GM23338 (cell line): ENCODE data around the gene LMNTD2. TPM values are rescaled to one million over a fixed set of nuclear protein-coding genes. Genes with fewer than 3 reads are reported as not detected.

ENCODE experiments used
- ATAC-seq: fragments of 200-7000 bp; cut with Tn5 transposase; 3 replicates; pipeline ENCODE4 v1.9.1; 2020
- DNase-seq: peaks from one replicate; pipeline ENCODE4 v3.0.0-alpha.2; 2015; ENCODE audit warnings: low spot score
- H2AFZ ChIP-seq: fragments of 200-600 bp; sonication (generic); 2 replicates; pipeline ENCODE4 v1.8.0; 2016; ENCODE audit warnings: antibody characterized with exemption, mild to moderate bottlenecking, moderate library complexity
- H3F3A ChIP-seq: fragments of 200-600 bp; sonication (generic); replicated peaks from 2 replicates; pipeline ENCODE4 v1.8.0; 2017; ENCODE audit warnings: antibody characterized with exemption, mixed run types, low read depth
- H3K27ac ChIP-seq: fragments of 200-600 bp; sonication (generic); 2 replicates; pipeline ENCODE4 v1.6.1; 2016; ENCODE audit warnings: low read depth
- H3K27me3 ChIP-seq: fragments of 200-600 bp; sonication (generic); 2 replicates; pipeline ENCODE4 v1.8.0; 2016; ENCODE audit warnings: mild to moderate bottlenecking, mixed run types, moderate library complexity; ENCODE audit not compliant: insufficient read depth
- H3K36me3 ChIP-seq: fragments of 200-600 bp; sonication (generic); 2 replicates; pipeline ENCODE4 v1.8.0; 2016; ENCODE audit warnings: mild to moderate bottlenecking; ENCODE audit not compliant: insufficient read depth
- H3K4me1 ChIP-seq: fragments of 200-600 bp; sonication (generic); 2 replicates; pipeline ENCODE4 v1.8.0; 2016; ENCODE audit warnings: mild to moderate bottlenecking, moderate library complexity; ENCODE audit not compliant: insufficient read depth
- H3K4me2 ChIP-seq: fragments of 200-600 bp; sonication (generic); 2 replicates; pipeline ENCODE4 v1.7.1; 2017; ENCODE audit warnings: mixed run types
- H3K4me3 ChIP-seq: fragments of 200-600 bp; sonication (generic); 2 replicates; pipeline ENCODE4 v1.6.1; 2016; ENCODE audit warnings: mixed run types
- H3K79me2 ChIP-seq: fragments of 200-600 bp; sonication (generic); replicated peaks from 2 replicates; pipeline ENCODE4 v1.8.0; 2017; ENCODE audit warnings: mild to moderate bottlenecking; ENCODE audit not compliant: insufficient read depth
- H3K9me2 ChIP-seq: fragments of 200-600 bp; sonication (generic); 2 replicates; pipeline ENCODE4 v1.8.0; 2017; ENCODE audit not compliant: insufficient read depth
- H4K20me1 ChIP-seq: fragments of 200-600 bp; sonication (generic); replicated peaks from 2 replicates; pipeline ENCODE4 v1.8.0; 2017; ENCODE audit warnings: mild to moderate bottlenecking; ENCODE audit not compliant: insufficient read depth
- H3K27ac Mint-ChIP-seq: 2 replicates; pipeline ENCODE4 v1.8.0; 2020; ENCODE audit warnings: inconsistent platforms, mild to moderate bottlenecking, moderate library complexity, mixed read lengths
- H3K27me3 Mint-ChIP-seq: 3 replicates; pipeline ENCODE4 v1.8.0; 2022; ENCODE audit warnings: low read depth, mild to moderate bottlenecking, moderate library complexity, mixed read lengths, inconsistent platforms; ENCODE audit not compliant: insufficient read depth, poor library complexity
- H3K36me3 Mint-ChIP-seq: 3 replicates; pipeline ENCODE4 v1.8.0; 2021; ENCODE audit warnings: low read depth, mild to moderate bottlenecking, inconsistent platforms, moderate library complexity, mixed read lengths
- H3K4me1 Mint-ChIP-seq: 3 replicates; pipeline ENCODE4 v1.8.0; 2020; ENCODE audit warnings: mild to moderate bottlenecking, inconsistent platforms, mixed read lengths
- H3K4me3 Mint-ChIP-seq: 3 replicates; pipeline ENCODE4 v1.8.0; 2021; ENCODE audit warnings: moderate library complexity, mild to moderate bottlenecking, inconsistent platforms, mixed read lengths
- H3K9me3 Mint-ChIP-seq: 3 replicates; pipeline ENCODE4 v1.8.0; 2020; ENCODE audit warnings: moderate library complexity, mild to moderate bottlenecking, inconsistent platforms, mixed read lengths
- CREB1 ChIP-seq: fragments of 250-450 bp; sonication (Bioruptor Pico); IDR thresholded peaks from 2 replicates; pipeline ENCODE4 v1.5.0; 2020; ENCODE audit warnings: low read depth, mild to moderate bottlenecking, moderate library complexity
- EZH2 ChIP-seq: fragments of 200-600 bp; sonication (generic); IDR thresholded peaks from one replicate; pipeline ENCODE4 v1.8.0; 2017; ENCODE audit warnings: antibody characterized with exemption, mild to moderate bottlenecking, low read depth; ENCODE audit not compliant: unreplicated experiment
- EZH2phosphoT487 ChIP-seq: fragments of 200-600 bp; sonication (generic); IDR thresholded peaks from one replicate; pipeline ENCODE4 v1.8.1; 2018; ENCODE audit warnings: antibody characterized with exemption; ENCODE audit not compliant: unreplicated experiment
- JUNB ChIP-seq: IDR thresholded peaks from one replicate; pipeline ENCODE4 v1.6.1; 2016; ENCODE audit warnings: antibody characterized with exemption; ENCODE audit not compliant: unreplicated experiment
- NANOG ChIP-seq: IDR thresholded peaks from 2 replicates; pipeline ENCODE4 v1.6.1; 2016; ENCODE audit warnings: antibody characterized with exemption, borderline replicate concordance
- STAT1 ChIP-seq: IDR thresholded peaks from one replicate; pipeline ENCODE4 v1.6.1; 2016; ENCODE audit warnings: antibody characterized with exemption; ENCODE audit not compliant: unreplicated experiment
- ZNF114 ChIP-seq: fragments of 250-450 bp; sonication (Bioruptor Pico); IDR thresholded peaks from 2 replicates; pipeline ENCODE4 v1.5.0; 2020; ENCODE audit warnings: mild to moderate bottlenecking, moderate library complexity
- polyA plus RNA-seq: library from polyadenylated mRNA; unstranded; fragments of >200 nt; fragmentation: Nextera tagmentation; extraction: Ambion mirVana; gene quantifications from 2 replicates; pipeline ENCODE4 v1.2.1, GENCODE V29; 2016
- total RNA-seq: library from RNA; depleted of rRNA; stranded (reverse); fragments of >200 nt; shearing (Covaris generic); gene quantifications from 2 replicates; pipeline ENCODE4 v1.2.3, GENCODE V29; 2014
- TF ChIP-seq, protein P1 (sequence below): IDR thresholded peaks from one replicate; pipeline ENCODE4 v1.6.1; 2018; ENCODE audit warnings: antibody characterized with exemption; ENCODE audit not compliant: unreplicated experiment
- TF ChIP-seq, protein P2 (sequence below): IDR thresholded peaks from 2 replicates; pipeline ENCODE4 v1.6.1; 2016; ENCODE audit warnings: antibody characterized with exemption
- TF ChIP-seq, protein P3 (sequence below), 2 experiments: fragments of 200-600 bp in 1 of 2; sonication (generic) in 1 of 2; conservative IDR thresholded peaks; 2 replicates each; pipeline versions ENCODE4 v1.5.1 to v1.6.1; 2016 to 2017; ENCODE audit warnings: antibody characterized with exemption in 2 of 2, low read depth in 2 of 2, mild to moderate bottlenecking in 2 of 2, moderate library complexity in 1 of 2

LMNTD2 gene
- total and polyA plus RNA-seq, 2 experiments from 2014 or later: 1.3 to 2.1 TPM

DNA sequence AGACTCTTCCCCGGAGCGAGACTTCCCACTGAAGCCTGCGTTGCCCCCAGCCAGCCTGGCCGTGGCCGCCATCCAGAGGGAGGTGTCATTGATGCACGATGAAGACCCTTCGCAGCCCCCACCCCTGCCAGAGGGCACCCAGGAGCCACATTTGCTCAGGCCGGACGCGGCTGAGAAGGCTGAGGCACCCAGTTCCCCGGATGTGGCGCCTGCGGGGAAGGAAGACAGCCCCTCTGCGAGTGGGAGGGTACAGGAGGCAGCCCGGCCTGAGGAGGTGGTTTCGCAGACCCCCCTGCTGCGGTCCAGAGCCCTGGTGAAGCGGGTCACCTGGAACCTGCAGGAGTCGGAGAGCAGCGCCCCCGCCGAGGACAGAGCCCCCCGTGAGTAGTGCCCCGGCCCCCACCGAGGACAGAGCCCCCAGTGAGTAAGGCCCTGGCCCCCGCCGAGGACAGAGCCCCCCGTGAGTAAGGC, 48.8 kb upstream of the LMNTD2 start (continued):
- TF ChIP-seq, protein P1, sequence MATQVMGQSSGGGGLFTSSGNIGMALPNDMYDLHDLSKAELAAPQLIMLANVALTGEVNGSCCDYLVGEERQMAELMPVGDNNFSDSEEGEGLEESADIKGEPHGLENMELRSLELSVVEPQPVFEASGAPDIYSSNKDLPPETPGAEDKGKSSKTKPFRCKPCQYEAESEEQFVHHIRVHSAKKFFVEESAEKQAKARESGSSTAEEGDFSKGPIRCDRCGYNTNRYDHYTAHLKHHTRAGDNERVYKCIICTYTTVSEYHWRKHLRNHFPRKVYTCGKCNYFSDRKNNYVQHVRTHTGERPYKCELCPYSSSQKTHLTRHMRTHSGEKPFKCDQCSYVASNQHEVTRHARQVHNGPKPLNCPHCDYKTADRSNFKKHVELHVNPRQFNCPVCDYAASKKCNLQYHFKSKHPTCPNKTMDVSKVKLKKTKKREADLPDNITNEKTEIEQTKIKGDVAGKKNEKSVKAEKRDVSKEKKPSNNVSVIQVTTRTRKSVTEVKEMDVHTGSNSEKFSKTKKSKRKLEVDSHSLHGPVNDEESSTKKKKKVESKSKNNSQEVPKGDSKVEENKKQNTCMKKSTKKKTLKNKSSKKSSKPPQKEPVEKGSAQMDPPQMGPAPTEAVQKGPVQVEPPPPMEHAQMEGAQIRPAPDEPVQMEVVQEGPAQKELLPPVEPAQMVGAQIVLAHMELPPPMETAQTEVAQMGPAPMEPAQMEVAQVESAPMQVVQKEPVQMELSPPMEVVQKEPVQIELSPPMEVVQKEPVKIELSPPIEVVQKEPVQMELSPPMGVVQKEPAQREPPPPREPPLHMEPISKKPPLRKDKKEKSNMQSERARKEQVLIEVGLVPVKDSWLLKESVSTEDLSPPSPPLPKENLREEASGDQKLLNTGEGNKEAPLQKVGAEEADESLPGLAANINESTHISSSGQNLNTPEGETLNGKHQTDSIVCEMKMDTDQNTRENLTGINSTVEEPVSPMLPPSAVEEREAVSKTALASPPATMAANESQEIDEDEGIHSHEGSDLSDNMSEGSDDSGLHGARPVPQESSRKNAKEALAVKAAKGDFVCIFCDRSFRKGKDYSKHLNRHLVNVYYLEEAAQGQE: no peak
- TF ChIP-seq, protein P2, sequence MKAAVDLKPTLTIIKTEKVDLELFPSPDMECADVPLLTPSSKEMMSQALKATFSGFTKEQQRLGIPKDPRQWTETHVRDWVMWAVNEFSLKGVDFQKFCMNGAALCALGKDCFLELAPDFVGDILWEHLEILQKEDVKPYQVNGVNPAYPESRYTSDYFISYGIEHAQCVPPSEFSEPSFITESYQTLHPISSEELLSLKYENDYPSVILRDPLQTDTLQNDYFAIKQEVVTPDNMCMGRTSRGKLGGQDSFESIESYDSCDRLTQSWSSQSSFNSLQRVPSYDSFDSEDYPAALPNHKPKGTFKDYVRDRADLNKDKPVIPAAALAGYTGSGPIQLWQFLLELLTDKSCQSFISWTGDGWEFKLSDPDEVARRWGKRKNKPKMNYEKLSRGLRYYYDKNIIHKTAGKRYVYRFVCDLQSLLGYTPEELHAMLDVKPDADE: no peak
- TF ChIP-seq NANOG: no peak
- TF ChIP-seq ZNF114 (CRISPR knock-in tag): no peak
- TF ChIP-seq STAT1: no peak
- TF ChIP-seq CREB1: no peak

DNA sequence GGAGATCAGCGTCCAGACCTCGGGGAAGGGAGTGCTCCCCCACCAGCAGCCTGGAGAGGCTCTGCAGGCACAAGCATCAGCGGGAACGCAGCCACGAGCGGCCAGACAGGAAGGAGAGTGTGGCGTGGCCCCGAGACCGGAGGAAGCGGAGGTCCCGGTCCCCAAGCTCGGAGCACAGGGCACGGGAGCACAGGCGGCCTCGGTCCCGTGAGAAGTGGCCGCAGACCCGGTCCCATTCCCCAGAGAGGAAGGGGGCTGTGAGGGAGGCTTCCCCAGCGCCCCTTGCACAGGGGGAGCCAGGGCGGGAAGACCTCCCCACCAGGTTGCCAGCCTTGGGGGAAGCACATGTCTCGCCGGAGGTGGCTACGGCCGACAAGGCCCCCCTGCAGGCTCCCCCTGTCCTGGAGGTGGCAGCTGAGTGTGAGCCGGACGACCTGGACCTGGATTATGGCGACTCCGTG, 48.3 kb upstream of the LMNTD2 start:
- no peak overlapping the region for H2AFZ ChIP-seq
- no peak overlapping the region for H3K4me2 ChIP-seq
- ATAC-seq: no peak
- DNase-seq: no peak
- peaks cover 14% of the 10 kb centered on the region; the same call in 1 of the 2 replicates for H3K36me3 ChIP-seq
- H3K4me3 Mint-ChIP-seq: no peak overlapping the region
- peaks cover 13% of the 10 kb centered on the region for H3K27me3 Mint-ChIP-seq
- H3K9me3 Mint-ChIP-seq: no peaks in the 10 kb centered on the region
- peaks cover 13% of the 10 kb centered on the region; the same call in 1 of the 2 replicates for H4K20me1 ChIP-seq
- H3K4me1 ChIP-seq: no peaks in the 10 kb centered on the region
- H3K9me2 ChIP-seq: no peaks in the 10 kb centered on the region
- 0 out of 2 replicates have a peak, but pooled peaks cover 4% of the 10 kb centered on the region for H3K79me2 ChIP-seq
- H3K4me3 ChIP-seq: no peak overlapping the region
- H3K4me1 Mint-ChIP-seq: peaks cover 5% of the 10 kb centered on the region
- H3K36me3 Mint-ChIP-seq: peaks cover 54% of the 10 kb centered on the region
- H3K27ac Mint-ChIP-seq: no peak overlapping the region
- H3K27ac ChIP-seq: no peak overlapping the region
- no peaks in the 10 kb centered on the region for H3K27me3 ChIP-seq
- peaks cover 33% of the 10 kb centered on the region for H3F3A ChIP-seq
- TF ChIP-seq CREB1: no peak
- TF ChIP-seq, protein P2: no peak
- no peak for TF ChIP-seq EZH2
- TF ChIP-seq ZNF114 (CRISPR knock-in tag): no peak
- TF ChIP-seq JUNB: no peak
- TF ChIP-seq NANOG: no peak
- TF ChIP-seq STAT1: no peak
- TF ChIP-seq, protein P3, sequence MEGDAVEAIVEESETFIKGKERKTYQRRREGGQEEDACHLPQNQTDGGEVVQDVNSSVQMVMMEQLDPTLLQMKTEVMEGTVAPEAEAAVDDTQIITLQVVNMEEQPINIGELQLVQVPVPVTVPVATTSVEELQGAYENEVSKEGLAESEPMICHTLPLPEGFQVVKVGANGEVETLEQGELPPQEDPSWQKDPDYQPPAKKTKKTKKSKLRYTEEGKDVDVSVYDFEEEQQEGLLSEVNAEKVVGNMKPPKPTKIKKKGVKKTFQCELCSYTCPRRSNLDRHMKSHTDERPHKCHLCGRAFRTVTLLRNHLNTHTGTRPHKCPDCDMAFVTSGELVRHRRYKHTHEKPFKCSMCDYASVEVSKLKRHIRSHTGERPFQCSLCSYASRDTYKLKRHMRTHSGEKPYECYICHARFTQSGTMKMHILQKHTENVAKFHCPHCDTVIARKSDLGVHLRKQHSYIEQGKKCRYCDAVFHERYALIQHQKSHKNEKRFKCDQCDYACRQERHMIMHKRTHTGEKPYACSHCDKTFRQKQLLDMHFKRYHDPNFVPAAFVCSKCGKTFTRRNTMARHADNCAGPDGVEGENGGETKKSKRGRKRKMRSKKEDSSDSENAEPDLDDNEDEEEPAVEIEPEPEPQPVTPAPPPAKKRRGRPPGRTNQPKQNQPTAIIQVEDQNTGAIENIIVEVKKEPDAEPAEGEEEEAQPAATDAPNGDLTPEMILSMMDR (conservative IDR thresholded peaks at IDR 0.05; ENCODE audit: low read depth in 2 of 2): no peak
- no peak for TF ChIP-seq EZH2phosphoT487
